Tibial nerve (tissue), 3 donors: ENCODE measurements around the gene SHQ1.

Experiments
- POLR2A ChIP-seq, 2 donors: fragments of 450-650 bp; IDR thresholded peaks; one replicate each; pipeline ENCODE4 v1.6.1; 2017; ENCODE audit warnings: antibody characterized with exemption in 2 of 2, mild to moderate bottlenecking in 2 of 2, moderate library complexity in 2 of 2
- TF ChIP-seq, protein P1 (sequence below), 5 experiments: fragments of 200-600 bp in 3 of 5; fragments of 450-650 bp in 2 of 5; sonication (generic) in 3 of 5; IDR thresholded peaks; one replicate each; pipeline ENCODE4 v1.5.1; 2016 to 2019; ENCODE audit warnings: antibody characterized with exemption in 5 of 5, mild to moderate bottlenecking in 3 of 5, moderate library complexity in 2 of 5

- TF ChIP-seq, protein P1, sequence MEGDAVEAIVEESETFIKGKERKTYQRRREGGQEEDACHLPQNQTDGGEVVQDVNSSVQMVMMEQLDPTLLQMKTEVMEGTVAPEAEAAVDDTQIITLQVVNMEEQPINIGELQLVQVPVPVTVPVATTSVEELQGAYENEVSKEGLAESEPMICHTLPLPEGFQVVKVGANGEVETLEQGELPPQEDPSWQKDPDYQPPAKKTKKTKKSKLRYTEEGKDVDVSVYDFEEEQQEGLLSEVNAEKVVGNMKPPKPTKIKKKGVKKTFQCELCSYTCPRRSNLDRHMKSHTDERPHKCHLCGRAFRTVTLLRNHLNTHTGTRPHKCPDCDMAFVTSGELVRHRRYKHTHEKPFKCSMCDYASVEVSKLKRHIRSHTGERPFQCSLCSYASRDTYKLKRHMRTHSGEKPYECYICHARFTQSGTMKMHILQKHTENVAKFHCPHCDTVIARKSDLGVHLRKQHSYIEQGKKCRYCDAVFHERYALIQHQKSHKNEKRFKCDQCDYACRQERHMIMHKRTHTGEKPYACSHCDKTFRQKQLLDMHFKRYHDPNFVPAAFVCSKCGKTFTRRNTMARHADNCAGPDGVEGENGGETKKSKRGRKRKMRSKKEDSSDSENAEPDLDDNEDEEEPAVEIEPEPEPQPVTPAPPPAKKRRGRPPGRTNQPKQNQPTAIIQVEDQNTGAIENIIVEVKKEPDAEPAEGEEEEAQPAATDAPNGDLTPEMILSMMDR (IDR thresholded peaks at IDR 0.05) = no peak
- TF ChIP-seq POLR2A (IDR thresholded peaks at IDR 0.05) = no peak
Observed at GRCh38 chr3:72800869-72801268, 47.4 kb downstream of the SHQ1 start.
